Measurements from ENCODE around the gene ABCC4.

Gene ABCC4

GRCh38 chr13:95151942-95152587 lies 149.2 kb downstream of the ABCC4 start:
- Histone ChIP-seq H2AFZ (ENCODE audit: low read depth, low read length) (no peak overlapping the region), H3K27ac (ENCODE audit: low read length) (no peak overlapping the region), H3K4me2 (ENCODE audit: low read length) (no peak overlapping the region), H3K79me2 (ENCODE audit: low read length) (no peaks in the 10 kb centered on the region), H3K9ac (ENCODE audit: low read length) (no peak overlapping the region), H3K4me3 (ENCODE audit: low read length) (no peak overlapping the region), H3K36me3 (replicated peaks; ENCODE audit: low read depth, low read length) (no peaks in the 10 kb centered on the region), H3K4me1 (ENCODE audit: low read length) (peaks cover 6% of the 10 kb centered on the region; the same call in 1 of the 2 replicates), H3K27me3 (ENCODE audit: low read depth, low read length) (no peaks in the 10 kb centered on the region), H3K9me3 (ENCODE audit: insufficient read depth, low read length) (no peaks in the 10 kb centered on the region), H4K20me1 (ENCODE audit: insufficient read depth, low read length) (no peaks in the 10 kb centered on the region)
- TF ChIP-seq EZH2phosphoT487 (IDR thresholded peaks at IDR 0.05; ENCODE audit: low read depth) (no peak), CTCF (IDR thresholded peaks at IDR 0.05; ENCODE audit: low read depth, low read length) (no peak)

GRCh38 chr13:95150555-95150954 lies 150.7 kb downstream of the ABCC4 start:
- no peaks in the 10 kb centered on the region for H3K79me2 ChIP-seq (ENCODE audit: low read length)
- no peaks in the 10 kb centered on the region for H3K36me3 ChIP-seq (replicated peaks; ENCODE audit: low read depth, low read length)
- H3K27me3 ChIP-seq (ENCODE audit: low read depth, low read length) = no peaks in the 10 kb centered on the region
- no peaks in the 10 kb centered on the region for H4K20me1 ChIP-seq (ENCODE audit: insufficient read depth, low read length)
- no peak overlapping the region for H3K4me3 ChIP-seq (ENCODE audit: low read length)
- TF ChIP-seq EZH2phosphoT487 (IDR thresholded peaks at IDR 0.05; ENCODE audit: low read depth) = no peak
- no peak for TF ChIP-seq CTCF (IDR thresholded peaks at IDR 0.05; ENCODE audit: low read depth, low read length)
- no peak overlapping the region for H3K9ac ChIP-seq (ENCODE audit: low read length)
- H3K9me3 ChIP-seq (ENCODE audit: insufficient read depth, low read length) = no peaks in the 10 kb centered on the region
- H3K27ac ChIP-seq (ENCODE audit: low read length) = no peak overlapping the region
- no peak overlapping the region for H2AFZ ChIP-seq (ENCODE audit: low read depth, low read length)
- no peak overlapping the region for H3K4me2 ChIP-seq (ENCODE audit: low read length)
- peaks cover 6% of the 10 kb centered on the region; the same call in 1 of the 2 replicates for H3K4me1 ChIP-seq (ENCODE audit: low read length)

- Histone ChIP-seq H3K79me2 (ENCODE audit: low read length) (no peaks in the 10 kb centered on the region), H3K9me3 (ENCODE audit: insufficient read depth, low read length) (no peaks in the 10 kb centered on the region), H3K9ac (ENCODE audit: low read length) (no peak overlapping the region), H3K4me3 (ENCODE audit: low read length) (no peak overlapping the region), H3K27ac (ENCODE audit: low read length) (no peak overlapping the region), H3K36me3 (replicated peaks; ENCODE audit: low read depth, low read length) (no peaks in the 10 kb centered on the region), H3K4me1 (ENCODE audit: low read length) (peaks cover 6% of the 10 kb centered on the region; the same call in 1 of the 2 replicates), H2AFZ (ENCODE audit: low read depth, low read length) (no peak overlapping the region), H4K20me1 (ENCODE audit: insufficient read depth, low read length) (no peaks in the 10 kb centered on the region), H3K27me3 (ENCODE audit: low read depth, low read length) (no peaks in the 10 kb centered on the region), H3K4me2 (ENCODE audit: low read length) (no peak overlapping the region)
- no peak for TF ChIP-seq EZH2phosphoT487 (IDR thresholded peaks at IDR 0.05; ENCODE audit: low read depth)
- no peak for TF ChIP-seq CTCF (IDR thresholded peaks at IDR 0.05; ENCODE audit: low read depth, low read length)
Observed at GRCh38 chr13:95146486-95146885, 154.8 kb downstream of the ABCC4 start.

- H2AFZ ChIP-seq (ENCODE audit: low read depth, low read length) = no peak overlapping the region
Observed at GRCh38 chr13:95145587-95145986, 155.7 kb downstream of the ABCC4 start.

More at GRCh38 chr13:95145587-95145986, 155.7 kb downstream of the ABCC4 start:
- H3K4me2 ChIP-seq (ENCODE audit: low read length) = no peak overlapping the region
- no peaks in the 10 kb centered on the region for H3K9me3 ChIP-seq (ENCODE audit: insufficient read depth, low read length)
- TF ChIP-seq EZH2phosphoT487 (IDR thresholded peaks at IDR 0.05; ENCODE audit: low read depth) = no peak
- no peak for TF ChIP-seq CTCF (IDR thresholded peaks at IDR 0.05; ENCODE audit: low read depth, low read length)
- no peak overlapping the region for H3K9ac ChIP-seq (ENCODE audit: low read length)
- H4K20me1 ChIP-seq (ENCODE audit: insufficient read depth, low read length) = no peaks in the 10 kb centered on the region
- no peaks in the 10 kb centered on the region for H3K36me3 ChIP-seq (replicated peaks; ENCODE audit: low read depth, low read length)
- H3K27ac ChIP-seq (ENCODE audit: low read length) = no peak overlapping the region
- H3K4me1 ChIP-seq (ENCODE audit: low read length) = peaks cover 5% of the 10 kb centered on the region; the same call in 1 of the 2 replicates
- no peaks in the 10 kb centered on the region for H3K79me2 ChIP-seq (ENCODE audit: low read length)
- H3K4me3 ChIP-seq (ENCODE audit: low read length) = no peak overlapping the region
- no peaks in the 10 kb centered on the region for H3K27me3 ChIP-seq (ENCODE audit: low read depth, low read length)
